Subcutaneous adipose tissue (tissue), 4 donors: ENCODE data around the gene APOBEC3G. TPM values are rescaled to one million over a fixed set of nuclear protein-coding genes. Genes with fewer than 3 reads are reported as not detected.

Experiments
- total RNA-seq, 4 donors: library from RNA; depleted of rRNA; stranded (reverse); fragments of >200 nt; gene quantifications; one replicate each; pipeline ENCODE4 v1.1.0, GENCODE V29; 2016
- TF ChIP-seq, protein P1 (sequence below): fragments of 450-650 bp; IDR thresholded peaks from one replicate; pipeline ENCODE4 v1.5.1; 2016; ENCODE audit warnings: low read depth, mild to moderate bottlenecking, control low read depth, antibody characterized with exemption, moderate library complexity

Gene APOBEC3G
- total RNA-seq, 4 donors from 2014 or later, result 2.6 to 16.1 (median 8.9) TPM

- TF ChIP-seq, protein P1, sequence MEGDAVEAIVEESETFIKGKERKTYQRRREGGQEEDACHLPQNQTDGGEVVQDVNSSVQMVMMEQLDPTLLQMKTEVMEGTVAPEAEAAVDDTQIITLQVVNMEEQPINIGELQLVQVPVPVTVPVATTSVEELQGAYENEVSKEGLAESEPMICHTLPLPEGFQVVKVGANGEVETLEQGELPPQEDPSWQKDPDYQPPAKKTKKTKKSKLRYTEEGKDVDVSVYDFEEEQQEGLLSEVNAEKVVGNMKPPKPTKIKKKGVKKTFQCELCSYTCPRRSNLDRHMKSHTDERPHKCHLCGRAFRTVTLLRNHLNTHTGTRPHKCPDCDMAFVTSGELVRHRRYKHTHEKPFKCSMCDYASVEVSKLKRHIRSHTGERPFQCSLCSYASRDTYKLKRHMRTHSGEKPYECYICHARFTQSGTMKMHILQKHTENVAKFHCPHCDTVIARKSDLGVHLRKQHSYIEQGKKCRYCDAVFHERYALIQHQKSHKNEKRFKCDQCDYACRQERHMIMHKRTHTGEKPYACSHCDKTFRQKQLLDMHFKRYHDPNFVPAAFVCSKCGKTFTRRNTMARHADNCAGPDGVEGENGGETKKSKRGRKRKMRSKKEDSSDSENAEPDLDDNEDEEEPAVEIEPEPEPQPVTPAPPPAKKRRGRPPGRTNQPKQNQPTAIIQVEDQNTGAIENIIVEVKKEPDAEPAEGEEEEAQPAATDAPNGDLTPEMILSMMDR, result no peak
Observed at GRCh38 chr22:39081016-39081415, 3.9 kb downstream of the APOBEC3G start.

DNA sequence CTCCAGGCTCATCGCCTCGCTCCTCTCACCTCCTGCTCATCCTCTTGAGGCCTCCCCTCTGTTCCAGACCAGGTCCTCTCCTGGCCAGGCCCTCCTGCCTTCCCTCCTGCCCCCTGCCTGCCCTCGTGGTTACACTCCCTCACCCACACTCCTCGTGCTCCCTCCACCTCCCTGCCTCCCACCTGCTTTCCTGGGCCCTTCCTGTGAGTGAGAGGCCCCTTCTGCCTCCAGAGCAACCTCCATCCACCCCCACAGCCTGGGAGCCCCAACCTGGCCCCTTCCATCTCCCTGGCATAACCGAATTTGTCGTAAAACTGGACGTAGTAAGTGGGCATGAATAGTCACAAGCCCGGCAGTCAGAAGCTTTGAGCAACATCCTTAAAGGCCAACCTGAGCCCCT, 4.5 kb downstream of the APOBEC3G start:
- TF ChIP-seq, protein P1, result no peak

DNA sequence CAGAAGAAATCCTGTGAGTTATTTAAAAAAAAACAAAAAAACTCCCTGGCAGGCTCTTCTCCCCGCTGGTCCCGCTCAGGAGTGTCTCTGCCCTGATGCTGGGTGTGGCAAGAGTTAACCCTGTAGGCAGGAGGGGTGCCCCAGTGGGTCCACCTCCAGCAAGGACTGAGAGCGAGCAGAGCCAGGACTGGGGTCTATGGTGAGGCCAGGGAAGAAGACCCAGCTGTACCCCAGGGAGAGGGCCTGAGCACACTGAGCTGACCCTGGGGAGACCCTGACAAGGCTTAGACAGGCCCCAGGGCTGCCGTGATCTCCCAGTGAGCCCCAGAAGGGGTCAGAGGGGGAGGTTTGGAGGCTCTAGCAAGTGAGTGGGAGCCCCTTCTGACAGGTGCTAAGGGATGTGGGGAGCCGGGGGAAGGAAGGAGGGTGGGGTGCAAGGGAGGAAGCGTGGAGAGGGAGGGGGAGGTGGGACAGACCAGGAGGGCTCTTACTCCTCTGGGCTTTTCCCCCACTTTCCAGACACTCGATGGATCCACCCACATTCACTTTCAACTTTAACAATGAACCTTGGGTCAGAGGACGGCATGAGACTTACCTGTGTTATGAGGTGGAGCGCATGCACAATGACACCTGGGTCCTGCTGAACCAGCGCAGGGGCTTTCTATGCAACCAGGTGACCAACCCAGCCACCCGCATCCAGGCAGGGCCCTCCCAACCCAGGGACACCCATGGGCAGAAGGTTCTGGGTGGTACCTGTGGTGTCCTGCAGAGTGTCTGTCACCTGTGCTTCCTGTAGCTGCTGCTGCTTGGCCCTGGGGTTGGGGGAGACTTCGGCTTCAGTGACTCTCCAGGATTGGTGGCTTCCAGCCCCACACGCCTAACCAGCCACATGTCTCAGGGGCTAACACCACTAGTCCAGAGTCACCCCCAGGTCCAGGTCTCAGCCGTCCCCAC, 6.4 kb downstream of the APOBEC3G start:
- TF ChIP-seq, protein P1, result no peak

GRCh38 chr22:39084666-39085065, 7.6 kb downstream of the APOBEC3G start:
- TF ChIP-seq, protein P1, result no peak

GRCh38 chr22:39087098-39087497, 10.0 kb downstream of the APOBEC3G start:
- TF ChIP-seq, protein P1, result no peak

- TF ChIP-seq, protein P1, result no peak
Observed at GRCh38 chr22:39087881-39088684, 11.0 kb downstream of the APOBEC3G start.

DNA sequence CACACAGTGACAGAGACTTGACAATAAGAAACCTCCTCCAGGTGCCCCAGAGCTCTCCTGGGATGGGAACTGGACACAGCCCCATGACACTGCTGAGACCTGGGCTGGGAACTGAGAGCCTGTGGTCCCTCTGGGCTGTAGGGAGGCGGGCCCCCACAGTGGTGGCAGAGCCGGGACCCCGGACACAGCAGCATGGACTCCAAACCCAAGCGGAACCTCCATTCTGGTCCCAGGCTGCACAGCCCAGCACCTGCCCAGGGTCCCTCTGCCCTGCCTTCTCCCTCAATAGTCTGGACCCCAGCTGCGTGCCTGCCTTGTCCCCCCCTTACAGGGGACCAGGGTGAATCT, 11.6 kb downstream of the APOBEC3G start:
- TF ChIP-seq, protein P1, result no peak
